ENCODE results near the gene POMGNT1.

DNA sequence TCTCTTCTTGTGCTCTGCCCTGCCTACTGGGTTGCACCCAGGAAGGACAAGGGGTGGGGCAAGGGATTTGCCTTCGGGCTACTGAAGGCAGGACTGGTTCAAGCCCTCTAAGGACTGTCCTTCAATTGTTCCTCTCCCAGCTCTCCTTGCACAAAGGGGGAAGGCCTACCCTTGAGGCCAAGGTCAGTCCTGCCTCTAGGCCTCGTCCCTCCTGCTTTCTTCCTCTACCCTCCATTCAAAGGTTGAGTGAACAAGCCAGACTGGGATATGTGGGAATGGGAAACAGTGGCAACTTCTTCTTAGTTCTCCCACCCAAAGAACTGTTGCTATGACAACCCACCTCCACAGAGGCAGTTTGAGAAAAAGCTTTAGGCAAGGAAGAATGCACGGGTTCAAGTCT lies 7.6 kb upstream of the POMGNT1 start:
- TF ChIP-seq, protein P1, sequence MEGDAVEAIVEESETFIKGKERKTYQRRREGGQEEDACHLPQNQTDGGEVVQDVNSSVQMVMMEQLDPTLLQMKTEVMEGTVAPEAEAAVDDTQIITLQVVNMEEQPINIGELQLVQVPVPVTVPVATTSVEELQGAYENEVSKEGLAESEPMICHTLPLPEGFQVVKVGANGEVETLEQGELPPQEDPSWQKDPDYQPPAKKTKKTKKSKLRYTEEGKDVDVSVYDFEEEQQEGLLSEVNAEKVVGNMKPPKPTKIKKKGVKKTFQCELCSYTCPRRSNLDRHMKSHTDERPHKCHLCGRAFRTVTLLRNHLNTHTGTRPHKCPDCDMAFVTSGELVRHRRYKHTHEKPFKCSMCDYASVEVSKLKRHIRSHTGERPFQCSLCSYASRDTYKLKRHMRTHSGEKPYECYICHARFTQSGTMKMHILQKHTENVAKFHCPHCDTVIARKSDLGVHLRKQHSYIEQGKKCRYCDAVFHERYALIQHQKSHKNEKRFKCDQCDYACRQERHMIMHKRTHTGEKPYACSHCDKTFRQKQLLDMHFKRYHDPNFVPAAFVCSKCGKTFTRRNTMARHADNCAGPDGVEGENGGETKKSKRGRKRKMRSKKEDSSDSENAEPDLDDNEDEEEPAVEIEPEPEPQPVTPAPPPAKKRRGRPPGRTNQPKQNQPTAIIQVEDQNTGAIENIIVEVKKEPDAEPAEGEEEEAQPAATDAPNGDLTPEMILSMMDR (IDR thresholded peaks at IDR 0.05), result no peak
- TF ChIP-seq ZFX (IDR thresholded peaks at IDR 0.05; ENCODE audit: borderline replicate concordance), result no peak

Data from 22Rv1 (cell line).